Sigmoid colon (tissue), 7 donors: ENCODE data around the gene PPP1R27. TPM values are rescaled to one million over a fixed set of nuclear protein-coding genes. Genes with fewer than 3 reads are reported as not detected.

Source experiments
- DNase-seq: peaks from one replicate; pipeline ENCODE4 v3.0.0-alpha.2; 2019
- H3K27ac ChIP-seq, 4 donors: fragments of 200-600 bp; sonication (generic); one replicate each; pipeline ENCODE4 v1.5.1; 2016 to 2019; ENCODE audit warnings: mild to moderate bottlenecking in 1 of 4
- H3K27me3 ChIP-seq, 3 donors: fragments of 200-600 bp; sonication (generic); one replicate each; pipeline ENCODE4 v1.5.1; 2019; ENCODE audit warnings: mild to moderate bottlenecking in 1 of 3
- H3K36me3 ChIP-seq, 4 donors: fragments of 200-600 bp; sonication (generic); one replicate each; pipeline ENCODE4 v1.5.1; 2016 to 2019
- H3K4me1 ChIP-seq, 4 donors: fragments of 200-600 bp; sonication (generic); one replicate each; pipeline ENCODE4 v1.5.1; 2017 to 2019
- H3K4me3 ChIP-seq, 4 donors: fragments of 200-600 bp; sonication (generic); one replicate each; pipeline ENCODE4 v1.5.1; 2017 to 2019; ENCODE audit warnings: mild to moderate bottlenecking in 2 of 4, moderate library complexity in 1 of 4
- H3K9me3 ChIP-seq, 4 donors: fragments of 200-600 bp in 3 of 4; sonication (generic) in 3 of 4; one replicate each; pipeline versions ENCODE4 v1.5.1 to v1.6.1; 2013 to 2019
- CTCF ChIP-seq, 4 experiments: fragments of 450-650 bp in 3 of 4; fragments of 200-600 bp in 1 of 4; IDR thresholded peaks; one replicate each; pipeline ENCODE4 v1.5.1; 2016 to 2019; ENCODE audit warnings: antibody characterized with exemption in 4 of 4, mild to moderate bottlenecking in 3 of 4, moderate library complexity in 2 of 4
- EP300 ChIP-seq, 4 donors: sonication (generic); formaldehyde crosslinking; IDR thresholded peaks; one replicate each; pipeline ENCODE4 v1.6.1; 2017; ENCODE audit warnings: antibody characterized with exemption in 4 of 4
- POLR2A ChIP-seq, 2 donors: fragments of 450-650 bp; IDR thresholded peaks; one replicate each; pipeline ENCODE4 v1.6.1; 2016; ENCODE audit warnings: antibody characterized with exemption in 2 of 2, mild to moderate bottlenecking in 2 of 2, moderate library complexity in 2 of 2
- POLR2AphosphoS5 ChIP-seq, 4 donors: sonication (generic); formaldehyde crosslinking; IDR thresholded peaks; one replicate each; pipeline ENCODE4 v1.6.1; 2017; ENCODE audit warnings: antibody characterized with exemption in 4 of 4
- WGBS, 2 donors: extraction: QIAGEN DNeasy Blood & Tissue Kit; methylation state at CpG; one replicate each; pipeline ENCODE4 v1.1.7; 2013; 5-methylcytosine and 5-hydroxymethylcytosine counted together
- intact Hi-C: fragments of 100-400 bp; cut with DNase I; formaldehyde crosslinking; loops from one replicate; pipeline ENCODE4 v1.15.1; 2023
- polyA plus RNA-seq, 3 donors: library from polyadenylated mRNA; stranded (reverse); fragments of 200-250 nt; gene quantifications; one replicate each; pipeline ENCODE4 v1.2.3, GENCODE V29; 2013
- total RNA-seq, 4 donors: library from RNA; depleted of rRNA; stranded (reverse); fragments of >200 nt; gene quantifications; one replicate each; pipeline ENCODE4 v1.1.0, GENCODE V29; 2016
- donor health status: healthy with polysubstance abuse.
- donor health status: Bipolar disorder and iron deficiency.
- donor health status: healthy.

The PPP1R27 gene
- total and polyA plus RNA-seq, 7 donors = 0.50 TPM; not detected in 6

- TF ChIP-seq POLR2AphosphoS5 (IDR thresholded peaks at IDR 0.05) (no peak), EP300 (IDR thresholded peaks at IDR 0.05) (no peak), POLR2A (IDR thresholded peaks at IDR 0.05) (no peak)
- 88 to 93% methylated on average over 33 of the region's 33 CpGs for WGBS, 2 donors
- H3K27me3 ChIP-seq = peaks cover 0 to 10% (median 9%) of the 10 kb centered on the region in 3 donors
- intact Hi-C loops = loop anchor here (5.0 kb wide), 1 partner anchor 38 kb away; the partner anchor contains the start of gene P4HB
- peaks cover 0 to 22% (median 18%) of the 10 kb centered on the region in 4 donors for H3K4me1 ChIP-seq
- H3K4me3 ChIP-seq = no peak overlapping the region
- H3K9me3 ChIP-seq = no peaks in the 10 kb centered on the region
- no peak overlapping the region for H3K27ac ChIP-seq
- DNase-seq = no peak
- peaks cover 0 to 23% (median 15%) of the 10 kb centered on the region in 4 donors for H3K36me3 ChIP-seq
Observed at GRCh38 chr17:81823820-81824550, 10.9 kb downstream of the PPP1R27 start.

GRCh38 chr17:81822996-81823819, 11.6 kb downstream of the PPP1R27 start:
- H3K4me3 ChIP-seq = no peak overlapping the region
- peak overlapping the region; percentile 83 to 88 (median 86) for H3K27ac ChIP-seq
- H3K9me3 ChIP-seq = no peaks in the 10 kb centered on the region
- intact Hi-C loops = loop anchor here (5.0 kb wide), 1 partner anchor 39 kb away; the partner anchor contains the start of gene P4HB
- TF ChIP-seq POLR2A (IDR thresholded peaks at IDR 0.05) (no peak), CTCF (IDR thresholded peaks at IDR 0.05) (no peak), EP300 (IDR thresholded peaks at IDR 0.05) (no peak), POLR2AphosphoS5 (IDR thresholded peaks at IDR 0.05) (no peak)
- DNase-seq = no peak
- peaks cover 0 to 10% (median 9%) of the 10 kb centered on the region in 3 donors for H3K27me3 ChIP-seq
- WGBS, 2 donors = 95 to 96% methylated on average over 30 of the region's 30 CpGs
- peaks cover 0 to 23% (median 15%) of the 10 kb centered on the region in 4 donors for H3K36me3 ChIP-seq
- peaks cover 0 to 18% (median 18%) of the 10 kb centered on the region in 4 donors for H3K4me1 ChIP-seq

- peak overlapping the region; percentile 83 to 88 (median 86) for H3K27ac ChIP-seq
- peaks cover 0 to 13% (median 9%) of the 10 kb centered on the region in 3 donors for H3K27me3 ChIP-seq
- H3K36me3 ChIP-seq = peaks cover 0 to 23% (median 15%) of the 10 kb centered on the region in 4 donors
- peaks cover 0 to 18% (median 18%) of the 10 kb centered on the region in 4 donors for H3K4me1 ChIP-seq
- H3K9me3 ChIP-seq = no peaks in the 10 kb centered on the region
- H3K4me3 ChIP-seq = no peak overlapping the region
- TF ChIP-seq EP300 (IDR thresholded peaks at IDR 0.05) (no peak), POLR2A (IDR thresholded peaks at IDR 0.05) (no peak), CTCF (IDR thresholded peaks at IDR 0.05) (no peak), POLR2AphosphoS5 (IDR thresholded peaks at IDR 0.05) (no peak)
- WGBS, 2 donors = 83 to 90% methylated on average over 8 of the region's 8 CpGs
- intact Hi-C loops = loop anchor here (5.0 kb wide), 1 partner anchor 40 kb away; the partner anchor contains the start of gene P4HB
- no peak for DNase-seq
Observed at GRCh38 chr17:81822312-81822637, 12.6 kb downstream of the PPP1R27 start.

GRCh38 chr17:81821603-81822311, 13.1 kb downstream of the PPP1R27 start:
- TF ChIP-seq CTCF (IDR thresholded peaks at IDR 0.05) (peak; percentile 17 to 63 (median 50)), EP300 (IDR thresholded peaks at IDR 0.05) (peak in 2 of 4 donors; percentile 16 to 45), POLR2AphosphoS5 (IDR thresholded peaks at IDR 0.05) (peak in 3 of 4 donors; percentile 46 to 75 (median 55)), POLR2A (IDR thresholded peaks at IDR 0.05) (no peak)
- no peak overlapping the region for H3K4me3 ChIP-seq
- no peaks in the 10 kb centered on the region for H3K9me3 ChIP-seq
- H3K4me1 ChIP-seq = peaks cover 0 to 18% (median 18%) of the 10 kb centered on the region in 4 donors
- peaks cover 0 to 23% (median 15%) of the 10 kb centered on the region in 4 donors for H3K36me3 ChIP-seq
- intact Hi-C loops = loop anchor here (5.0 kb wide), 1 partner anchor 41 kb away; the partner anchor contains the start of gene P4HB
- peaks cover 0 to 19% (median 9%) of the 10 kb centered on the region in 3 donors for H3K27me3 ChIP-seq
- peak; percentile 93 for DNase-seq
- WGBS, 2 donors = 15 to 55% methylated on average over 20 of the region's 20 CpGs
- peak overlapping the region; percentile 83 to 88 (median 86) for H3K27ac ChIP-seq
